ENCODE data around the gene TBC1D26.
"Not testable (repeated sequence)": the region's sequence is repeated elsewhere in the genome, so short reads cannot be mapped to it uniquely, and the experiment has no call there.

DNA sequence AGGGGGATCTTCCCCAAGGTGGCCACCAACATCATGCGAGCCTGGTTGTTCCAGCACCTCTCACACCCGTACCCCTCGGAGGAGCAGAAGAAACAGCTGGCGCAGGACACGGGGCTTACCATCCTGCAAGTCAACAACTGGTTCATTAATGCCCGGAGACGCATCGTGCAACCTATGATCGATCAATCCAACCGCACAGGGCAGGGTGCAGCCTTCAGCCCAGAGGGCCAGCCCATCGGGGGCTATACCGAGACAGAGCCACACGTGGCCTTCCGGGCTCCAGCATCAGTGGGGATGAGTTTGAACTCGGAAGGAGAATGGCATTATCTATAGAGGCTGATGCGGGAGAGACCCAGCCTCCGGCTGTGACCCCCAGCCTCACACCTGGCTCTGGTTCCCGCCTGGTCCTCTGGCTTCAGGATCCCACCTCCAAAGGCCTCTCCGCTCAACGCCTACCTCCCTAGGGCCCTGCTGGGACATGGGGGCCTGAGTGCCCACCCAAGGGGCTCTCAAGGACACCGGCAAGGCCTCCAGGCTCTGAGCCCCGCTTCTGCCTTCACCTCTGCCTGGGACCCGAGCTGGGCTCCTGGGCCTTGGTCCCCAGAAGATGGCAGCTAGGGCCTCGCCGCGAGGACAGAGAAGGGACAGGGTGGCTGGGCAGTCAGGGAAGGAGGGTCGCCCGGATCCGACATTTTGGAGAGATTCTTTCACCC, 55.4 kb downstream of the TBC1D26 start:
- not testable (repeated sequence) for TF ChIP-seq YY1 (IDR thresholded peaks at IDR 0.05; ENCODE audit: insufficient read depth, insufficient read length); SUZ12 (IDR thresholded peaks at IDR 0.05; ENCODE audit: extremely low read depth, insufficient read depth, insufficient read length)
